VCaP (cell line): ENCODE data around the gene LPP.

ENCODE experiments used
- H3K27ac ChIP-seq: fragments of 450-650 bp; 2 replicates; pipeline ENCODE4 v1.5.1; 2017
- CTCF ChIP-seq: fragments of 450-650 bp; conservative IDR thresholded peaks from 2 replicates; pipeline ENCODE4 v1.5.1; 2017; ENCODE audit warnings: mild to moderate bottlenecking, moderate library complexity

The LPP gene

GRCh38 chr3:188578576-188579363 is 424.8 kb downstream of the LPP start:
- no peak for TF ChIP-seq CTCF
- H3K27ac ChIP-seq = no peak overlapping the region

GRCh38 chr3:188580223-188580622 is 426.3 kb downstream of the LPP start:
- no peak overlapping the region for H3K27ac ChIP-seq
- no peak for TF ChIP-seq CTCF

GRCh38 chr3:188580659-188581058 is 426.7 kb downstream of the LPP start:
- TF ChIP-seq CTCF = no peak
- no peak overlapping the region for H3K27ac ChIP-seq

GRCh38 chr3:188581365-188581764 is 427.4 kb downstream of the LPP start:
- H3K27ac ChIP-seq = no peak overlapping the region
- TF ChIP-seq CTCF = no peak

GRCh38 chr3:188581792-188582191 is 427.8 kb downstream of the LPP start:
- no peak for TF ChIP-seq CTCF

GRCh38 chr3:188583341-188584161 is 429.6 kb downstream of the LPP start:
- no peak for TF ChIP-seq CTCF
- no peak overlapping the region for H3K27ac ChIP-seq

More at GRCh38 chr3:188581792-188582191, 427.8 kb downstream of the LPP start:
- no peak overlapping the region for H3K27ac ChIP-seq

- no peak overlapping the region for H3K27ac ChIP-seq
- no peak for TF ChIP-seq CTCF
These were observed 430.2 kb downstream of the LPP start for GRCh38 chr3:188584162-188584529.
